HG03432 (cell line): ENCODE results near the gene USP17L5.
"Not testable (repeated sequence)": the region's sequence is repeated elsewhere in the genome, so short reads cannot be mapped to it uniquely, and the experiment has no call there.

Experiments used
- ATAC-seq: cut with Tn5 transposase; IDR thresholded peaks from one replicate; pipeline ENCODE4 v1.9.1; 2021; ENCODE audit warnings: mild to moderate bottlenecking, moderate library complexity; ENCODE audit not compliant: unreplicated experiment

USP17L5 gene, protein sequence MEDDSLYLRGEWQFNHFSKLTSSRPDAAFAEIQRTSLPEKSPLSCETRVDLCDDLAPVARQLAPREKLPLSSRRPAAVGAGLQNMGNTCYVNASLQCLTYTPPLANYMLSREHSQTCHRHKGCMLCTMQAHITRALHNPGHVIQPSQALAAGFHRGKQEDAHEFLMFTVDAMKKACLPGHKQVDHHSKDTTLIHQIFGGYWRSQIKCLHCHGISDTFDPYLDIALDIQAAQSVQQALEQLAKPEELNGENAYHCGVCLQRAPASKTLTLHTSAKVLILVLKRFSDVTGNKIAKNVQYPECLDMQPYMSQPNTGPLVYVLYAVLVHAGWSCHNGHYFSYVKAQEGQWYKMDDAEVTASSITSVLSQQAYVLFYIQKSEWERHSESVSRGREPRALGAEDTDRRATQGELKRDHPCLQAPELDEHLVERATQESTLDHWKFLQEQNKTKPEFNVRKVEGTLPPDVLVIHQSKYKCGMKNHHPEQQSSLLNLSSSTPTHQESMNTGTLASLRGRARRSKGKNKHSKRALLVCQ

DNA sequence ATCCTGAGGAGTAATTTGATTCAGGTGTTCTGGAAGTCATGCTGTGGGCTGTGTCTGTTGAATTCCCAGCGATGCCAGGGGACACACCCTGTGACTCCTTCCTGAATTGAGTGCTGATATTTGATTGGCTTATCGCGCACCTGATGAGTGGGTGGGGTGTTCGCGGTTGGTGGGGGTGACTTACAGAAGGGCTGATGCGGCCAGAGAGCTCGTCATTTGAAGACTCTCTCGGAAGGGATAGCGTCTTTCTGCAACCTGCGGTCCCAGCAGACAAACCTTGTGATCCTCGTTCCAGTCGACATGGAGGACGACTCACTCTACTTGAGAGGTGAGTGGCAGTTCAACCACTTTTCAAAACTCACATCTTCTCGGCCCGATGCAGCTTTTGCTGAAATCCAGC is at the start of gene USP17L5:
USP17L5 (plus strand) TSS at position 301 of the 400 bp plus-strand sequence; CDS start at position 301, 0 bp downstream.
- not testable (repeated sequence) for ATAC-seq

DNA sequence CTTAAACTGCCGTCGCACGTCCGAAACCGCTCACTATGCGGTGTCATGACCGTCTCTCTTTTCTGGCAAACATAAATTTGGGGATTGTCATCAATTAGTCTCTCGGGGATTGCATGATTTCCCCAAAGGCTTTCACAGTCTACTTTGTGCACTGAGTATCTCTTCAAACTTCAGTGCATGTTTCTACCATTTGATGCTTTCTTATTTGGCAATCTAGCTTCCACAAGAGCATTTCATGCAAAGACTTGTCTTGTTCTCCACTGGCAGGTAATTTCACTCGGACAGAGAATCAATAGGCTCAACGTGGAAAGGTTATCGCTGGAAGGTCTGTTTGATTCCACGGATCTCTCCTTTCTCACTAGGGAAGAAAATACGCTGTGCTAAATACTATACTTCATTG is 15.0 kb upstream of the USP17L5 start:
- not testable (repeated sequence) for ATAC-seq

DNA sequence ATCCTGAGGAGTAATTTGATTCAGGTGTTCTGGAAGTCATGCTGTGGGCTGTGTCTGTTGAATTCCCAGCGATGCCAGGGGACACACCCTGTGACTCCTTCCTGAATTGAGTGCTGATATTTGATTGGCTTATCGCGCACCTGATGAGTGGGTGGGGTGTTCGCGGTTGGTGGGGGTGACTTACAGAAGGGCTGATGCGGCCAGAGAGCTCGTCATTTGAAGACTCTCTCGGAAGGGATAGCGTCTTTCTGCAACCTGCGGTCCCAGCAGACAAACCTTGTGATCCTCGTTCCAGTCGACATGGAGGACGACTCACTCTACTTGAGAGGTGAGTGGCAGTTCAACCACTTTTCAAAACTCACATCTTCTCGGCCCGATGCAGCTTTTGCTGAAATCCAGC is 14.3 kb upstream of the USP17L5 start, which contains the start of gene USP17L24:
USP17L24 (plus strand) TSS at position 301 of the 400 bp plus-strand sequence; CDS start at position 301, 0 bp downstream.
- not testable (repeated sequence) for ATAC-seq

DNA sequence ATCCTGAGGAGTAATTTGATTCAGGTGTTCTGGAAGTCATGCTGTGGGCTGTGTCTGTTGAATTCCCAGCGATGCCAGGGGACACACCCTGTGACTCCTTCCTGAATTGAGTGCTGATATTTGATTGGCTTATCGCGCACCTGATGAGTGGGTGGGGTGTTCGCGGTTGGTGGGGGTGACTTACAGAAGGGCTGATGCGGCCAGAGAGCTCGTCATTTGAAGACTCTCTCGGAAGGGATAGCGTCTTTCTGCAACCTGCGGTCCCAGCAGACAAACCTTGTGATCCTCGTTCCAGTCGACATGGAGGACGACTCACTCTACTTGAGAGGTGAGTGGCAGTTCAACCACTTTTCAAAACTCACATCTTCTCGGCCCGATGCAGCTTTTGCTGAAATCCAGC is 9.6 kb upstream of the USP17L5 start, which contains the start of gene USP17L25:
USP17L25 (plus strand) TSS at position 301 of the 400 bp plus-strand sequence; CDS start at position 301, 0 bp downstream.
- ATAC-seq, result not testable (repeated sequence)

DNA sequence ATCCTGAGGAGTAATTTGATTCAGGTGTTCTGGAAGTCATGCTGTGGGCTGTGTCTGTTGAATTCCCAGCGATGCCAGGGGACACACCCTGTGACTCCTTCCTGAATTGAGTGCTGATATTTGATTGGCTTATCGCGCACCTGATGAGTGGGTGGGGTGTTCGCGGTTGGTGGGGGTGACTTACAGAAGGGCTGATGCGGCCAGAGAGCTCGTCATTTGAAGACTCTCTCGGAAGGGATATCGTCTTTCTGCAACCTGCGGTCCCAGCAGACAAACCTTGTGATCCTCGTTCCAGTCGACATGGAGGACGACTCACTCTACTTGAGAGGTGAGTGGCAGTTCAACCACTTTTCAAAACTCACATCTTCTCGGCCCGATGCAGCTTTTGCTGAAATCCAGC is 4.8 kb upstream of the USP17L5 start, which contains the start of gene USP17L26:
USP17L26 (plus strand) TSS at position 301 of the 400 bp plus-strand sequence; CDS start at position 301, 0 bp downstream.
- ATAC-seq, result not testable (repeated sequence)

DNA sequence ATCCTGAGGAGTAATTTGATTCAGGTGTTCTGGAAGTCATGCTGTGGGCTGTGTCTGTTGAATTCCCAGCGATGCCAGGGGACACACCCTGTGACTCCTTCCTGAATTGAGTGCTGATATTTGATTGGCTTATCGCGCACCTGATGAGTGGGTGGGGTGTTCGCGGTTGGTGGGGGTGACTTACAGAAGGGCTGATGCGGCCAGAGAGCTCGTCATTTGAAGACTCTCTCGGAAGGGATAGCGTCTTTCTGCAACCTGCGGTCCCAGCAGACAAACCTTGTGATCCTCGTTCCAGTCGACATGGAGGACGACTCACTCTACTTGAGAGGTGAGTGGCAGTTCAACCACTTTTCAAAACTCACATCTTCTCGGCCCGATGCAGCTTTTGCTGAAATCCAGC is 4.6 kb downstream of the USP17L5 start, which contains the start of gene USP17L27:
USP17L27 (plus strand) TSS at position 301 of the 400 bp plus-strand sequence; CDS start at position 301, 0 bp downstream.
- ATAC-seq, result not testable (repeated sequence)

DNA sequence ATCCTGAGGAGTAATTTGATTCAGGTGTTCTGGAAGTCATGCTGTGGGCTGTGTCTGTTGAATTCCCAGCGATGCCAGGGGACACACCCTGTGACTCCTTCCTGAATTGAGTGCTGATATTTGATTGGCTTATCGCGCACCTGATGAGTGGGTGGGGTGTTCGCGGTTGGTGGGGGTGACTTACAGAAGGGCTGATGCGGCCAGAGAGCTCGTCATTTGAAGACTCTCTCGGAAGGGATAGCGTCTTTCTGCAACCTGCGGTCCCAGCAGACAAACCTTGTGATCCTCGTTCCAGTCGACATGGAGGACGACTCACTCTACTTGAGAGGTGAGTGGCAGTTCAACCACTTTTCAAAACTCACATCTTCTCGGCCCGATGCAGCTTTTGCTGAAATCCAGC is 9.4 kb downstream of the USP17L5 start, which contains the start of gene USP17L28:
USP17L28 (plus strand) TSS at position 301 of the 400 bp plus-strand sequence; CDS start at position 301, 0 bp downstream.
- not testable (repeated sequence) for ATAC-seq

DNA sequence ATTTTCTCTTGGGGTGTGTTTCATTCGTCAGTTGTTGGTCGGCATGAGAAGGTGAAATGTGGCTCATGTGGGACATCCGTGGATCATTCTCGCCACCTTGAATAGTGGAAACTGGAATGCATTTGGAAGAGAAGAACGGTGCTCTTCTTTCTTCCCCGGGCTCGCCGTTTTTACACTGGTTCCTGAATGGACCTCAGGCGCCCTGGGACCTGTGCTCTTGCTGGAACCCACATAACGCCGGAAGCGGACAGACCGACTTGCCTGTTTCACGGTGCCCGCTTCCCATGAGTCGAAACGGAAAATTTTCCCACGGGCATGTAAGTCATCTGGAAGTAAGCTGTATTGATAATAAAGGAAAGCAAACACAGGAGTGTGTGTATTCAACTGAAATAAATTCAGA is 11.7 kb downstream of the USP17L5 start:
- not testable (repeated sequence) for ATAC-seq

DNA sequence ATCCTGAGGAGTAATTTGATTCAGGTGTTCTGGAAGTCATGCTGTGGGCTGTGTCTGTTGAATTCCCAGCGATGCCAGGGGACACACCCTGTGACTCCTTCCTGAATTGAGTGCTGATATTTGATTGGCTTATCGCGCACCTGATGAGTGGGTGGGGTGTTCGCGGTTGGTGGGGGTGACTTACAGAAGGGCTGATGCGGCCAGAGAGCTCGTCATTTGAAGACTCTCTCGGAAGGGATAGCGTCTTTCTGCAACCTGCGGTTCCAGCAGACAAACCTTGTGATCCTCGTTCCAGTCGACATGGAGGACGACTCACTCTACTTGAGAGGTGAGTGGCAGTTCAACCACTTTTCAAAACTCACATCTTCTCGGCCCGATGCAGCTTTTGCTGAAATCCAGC is 14.1 kb downstream of the USP17L5 start, which contains the start of gene USP17L29:
USP17L29 (plus strand) TSS at position 301 of the 400 bp plus-strand sequence; CDS start at position 301, 0 bp downstream.
- not testable (repeated sequence) for ATAC-seq

DNA sequence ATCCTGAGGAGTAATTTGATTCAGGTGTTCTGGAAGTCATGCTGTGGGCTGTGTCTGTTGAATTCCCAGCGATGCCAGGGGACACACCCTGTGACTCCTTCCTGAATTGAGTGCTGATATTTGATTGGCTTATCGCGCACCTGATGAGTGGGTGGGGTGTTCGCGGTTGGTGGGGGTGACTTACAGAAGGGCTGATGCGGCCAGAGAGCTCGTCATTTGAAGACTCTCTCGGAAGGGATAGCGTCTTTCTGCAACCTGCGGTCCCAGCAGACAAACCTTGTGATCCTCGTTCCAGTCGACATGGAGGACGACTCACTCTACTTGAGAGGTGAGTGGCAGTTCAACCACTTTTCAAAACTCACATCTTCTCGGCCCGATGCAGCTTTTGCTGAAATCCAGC is 23.6 kb downstream of the USP17L5 start, which contains the start of gene USP17L30:
USP17L30 (plus strand) TSS at position 301 of the 400 bp plus-strand sequence; CDS start at position 301, 0 bp downstream.
- ATAC-seq, result not testable (repeated sequence)

DNA sequence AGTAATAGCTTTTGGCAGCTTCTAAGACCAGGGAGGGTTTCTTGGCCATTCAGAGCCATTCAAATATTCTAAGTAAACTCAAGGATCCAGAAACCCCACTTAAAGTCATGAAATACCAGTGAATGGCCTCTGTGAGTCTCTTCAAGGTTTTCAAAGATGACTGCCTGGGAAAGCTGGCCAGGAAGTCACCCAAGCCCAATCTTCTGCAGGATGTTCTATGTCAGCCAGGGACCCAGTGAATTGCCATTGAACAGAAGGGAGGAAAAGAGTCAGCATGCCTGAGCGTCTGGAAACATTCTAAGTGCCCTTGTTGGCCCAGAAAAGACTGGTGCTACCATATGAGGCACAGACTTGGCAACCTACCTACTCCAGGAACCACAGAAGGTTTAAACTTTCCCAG is 40.7 kb downstream of the USP17L5 start:
- not testable (repeated sequence) for ATAC-seq

DNA sequence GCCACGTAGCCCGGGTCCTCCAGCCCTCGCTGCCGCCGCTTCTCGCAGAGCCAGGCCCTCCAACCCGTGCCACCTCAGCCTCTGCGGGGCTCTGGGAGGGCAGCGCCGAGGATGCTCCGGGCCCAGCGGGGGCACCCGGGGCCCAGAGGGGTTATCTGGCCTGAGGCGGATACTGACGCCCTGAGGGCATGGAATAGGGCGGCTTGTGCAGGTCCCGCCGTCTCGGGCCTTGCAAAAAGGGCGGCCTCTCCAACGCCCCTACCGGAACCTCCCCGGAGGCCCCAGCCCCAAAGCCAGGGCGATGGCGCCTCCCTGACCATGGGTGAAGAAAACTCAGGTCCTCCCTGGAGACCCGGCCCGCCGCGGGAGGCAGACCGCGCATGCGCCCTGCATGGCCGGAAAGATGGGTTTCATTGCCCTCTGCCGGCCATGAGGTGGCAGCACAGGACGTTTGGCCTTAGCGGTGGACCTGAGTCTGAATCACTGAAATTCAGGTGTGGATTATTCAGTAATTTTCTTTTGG is 41.9 kb downstream of the USP17L5 start:
- not testable (repeated sequence) for ATAC-seq

DNA sequence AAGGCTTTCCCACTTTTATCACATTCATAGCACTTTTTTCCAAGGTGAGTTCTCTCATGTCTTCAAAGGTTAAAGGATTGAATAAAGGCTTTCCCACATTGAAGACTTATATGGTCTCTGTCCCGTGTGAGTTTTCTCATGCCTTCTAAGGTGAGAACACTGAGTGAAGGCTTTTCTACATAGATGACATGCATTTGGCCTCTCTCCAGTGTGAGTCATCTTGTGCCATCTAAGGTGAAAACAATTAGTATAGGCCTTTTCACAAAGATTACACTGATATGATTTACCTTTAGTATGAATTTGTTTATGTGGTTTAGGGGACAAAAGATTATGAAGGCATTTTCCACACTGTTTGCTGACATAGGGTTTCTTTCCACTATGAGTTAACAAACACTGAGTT is 44.9 kb downstream of the USP17L5 start:
- no peak for ATAC-seq

DNA sequence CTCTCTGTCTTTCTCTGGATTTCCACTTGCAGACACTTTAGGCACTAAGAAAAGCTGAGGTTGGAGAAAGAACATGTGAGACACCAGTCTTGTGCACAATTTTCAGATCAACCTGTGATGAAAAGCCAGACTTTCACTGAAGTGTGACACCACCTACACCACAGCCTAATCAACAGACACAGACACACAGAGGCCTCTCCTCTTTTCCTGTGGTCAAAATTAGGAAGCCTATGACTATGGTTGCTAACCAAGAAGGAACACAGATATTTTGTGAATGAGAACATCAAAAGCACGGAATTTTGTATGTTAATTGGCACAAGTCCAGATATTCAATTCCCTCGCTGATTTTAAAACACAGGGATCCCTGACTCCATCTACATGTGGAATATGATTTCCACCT is 49.8 kb downstream of the USP17L5 start:
- not testable (repeated sequence) for ATAC-seq
